Calu3 (cell line): ENCODE results near the gene PLD5. TPM values are rescaled to one million over a fixed set of nuclear protein-coding genes. Genes with fewer than 3 reads are reported as not detected.

Experiments used
- BruUV-seq: library from RNA; stranded (reverse); fragments of 400-500 nt; replicated peaks from 2 replicates; lab custom pipeline; 2021; lab: Mats Ljungman, UMichigan
- CTCF ChIA-PET: fragments of 300-600 bp; sonication (Branson Sonifier 250); formaldehyde crosslinking; loops from one replicate; lab custom pipeline; 2022; ENCODE audit warnings: antibody characterized with exemption; lab: Charles Lee
- DNase-seq: peaks from one replicate; pipeline ENCODE4 v3.0.0; 2022
- H3K27ac Mint-ChIP-seq: one replicate; pipeline ENCODE4 v1.8.0; 2022; ENCODE audit warnings: mixed read lengths; ENCODE audit not compliant: unreplicated experiment
- H3K27me3 Mint-ChIP-seq: one replicate; pipeline ENCODE4 v1.8.0; 2022; ENCODE audit warnings: mixed read lengths; ENCODE audit not compliant: unreplicated experiment
- H3K36me3 Mint-ChIP-seq: one replicate; pipeline ENCODE4 v1.8.0; 2022; ENCODE audit warnings: mild to moderate bottlenecking, moderate library complexity, mixed read lengths; ENCODE audit not compliant: insufficient read depth, unreplicated experiment
- H3K4me1 Mint-ChIP-seq: one replicate; pipeline ENCODE4 v1.8.0; 2022; ENCODE audit warnings: mild to moderate bottlenecking, low read depth, mixed read lengths; ENCODE audit not compliant: unreplicated experiment
- H3K4me3 Mint-ChIP-seq: one replicate; pipeline ENCODE4 v1.8.0; 2022; ENCODE audit warnings: mild to moderate bottlenecking, low read depth, moderate library complexity, mixed read lengths; ENCODE audit not compliant: unreplicated experiment
- H3K9me3 Mint-ChIP-seq: one replicate; pipeline ENCODE4 v1.8.0; 2022; ENCODE audit warnings: low read depth, mixed read lengths; ENCODE audit not compliant: unreplicated experiment
- CTCF ChIP-seq: fragments of 200-600 bp; IDR thresholded peaks from one replicate; pipeline ENCODE4 v1.8.0; 2022; ENCODE audit warnings: antibody characterized with exemption; ENCODE audit not compliant: unreplicated experiment
- intact Hi-C: fragments of 100-400 bp; cut with micrococcal nuclease; formaldehyde crosslinking; loops from one replicate; pipeline ENCODE4 v1.10.0; 2022; ENCODE audit not compliant: unreplicated experiment
- total RNA-seq: library from RNA; stranded (reverse); gene quantifications from 2 replicates; pipeline ENCODE4 v1.2.3, GENCODE V29; 2022

PLD5 gene
- total RNA-seq, 1 experiment from 2014 or later: 2.4 TPM

- Mint-ChIP-seq H3K27ac (no peak overlapping the region), H3K36me3 (no peaks in the 10 kb centered on the region), H3K4me3 (no peak overlapping the region), H3K4me1 (no peaks in the 10 kb centered on the region), H3K9me3 (no peaks in the 10 kb centered on the region), H3K27me3 (peaks cover 14% of the 10 kb centered on the region)
- DNase-seq: no peak
- TF ChIP-seq CTCF: no peak
- CTCF ChIA-PET: no interaction called here
- BruUV-seq: no TSS peak
- intact Hi-C loops: loop anchor here (10.0 kb wide), 1 partner anchor 1818 kb away; no protein-coding TSS in a partner anchor
Measured at GRCh38 chr1:242456726-242457269, 67.7 kb downstream of the PLD5 start.

- CTCF ChIA-PET: interaction anchor here (1.1 to 1.3 kb wide), 2 partner anchors 21 to 435 kb away, joined by 5 to 6 read pairs; no protein-coding TSS in a partner anchor
- H3K4me1 Mint-ChIP-seq: no peaks in the 10 kb centered on the region
- no peak overlapping the region for H3K4me3 Mint-ChIP-seq
- peaks cover 2% of the 10 kb centered on the region for H3K9me3 Mint-ChIP-seq
- no TSS peak for BruUV-seq
- intact Hi-C loops: loop anchor here (10.0 kb wide), 1 partner anchor 1820 kb away; no protein-coding TSS in a partner anchor
- TF ChIP-seq CTCF: peak; percentile 7
- no peak overlapping the region for H3K27ac Mint-ChIP-seq
- H3K36me3 Mint-ChIP-seq: no peaks in the 10 kb centered on the region
- DNase-seq: no peak
- H3K27me3 Mint-ChIP-seq: peaks cover 16% of the 10 kb centered on the region
Measured at GRCh38 chr1:242455052-242455361, 69.5 kb downstream of the PLD5 start.

GRCh38 chr1:242454262-242455051 is 70.0 kb downstream of the PLD5 start:
- intact Hi-C loops: loop anchor here (1.0 to 10.0 kb wide), 2 partner anchors 435 to 1820 kb away; no protein-coding TSS in a partner anchor
- no TSS peak for BruUV-seq
- CTCF ChIA-PET: interaction anchor here (1.1 to 1.3 kb wide), 2 partner anchors 21 to 434 kb away, joined by 5 to 6 read pairs; no protein-coding TSS in a partner anchor

GRCh38 chr1:242452573-242452972 is 71.9 kb downstream of the PLD5 start:
- intact Hi-C loops: loop anchor here (10.0 kb wide), 1 partner anchor 1822 kb away; no protein-coding TSS in a partner anchor

More at GRCh38 chr1:242454262-242455051, 70.0 kb downstream of the PLD5 start:
- Mint-ChIP-seq H3K27me3 (peaks cover 21% of the 10 kb centered on the region), H3K4me3 (no peak overlapping the region), H3K27ac (no peak overlapping the region), H3K4me1 (no peaks in the 10 kb centered on the region), H3K36me3 (no peaks in the 10 kb centered on the region), H3K9me3 (peaks cover 2% of the 10 kb centered on the region)
- peak; percentile 32 for DNase-seq
- peak; percentile 65 for TF ChIP-seq CTCF

More at GRCh38 chr1:242452573-242452972, 71.9 kb downstream of the PLD5 start:
- no peak for DNase-seq
- peaks cover 30% of the 10 kb centered on the region for H3K27me3 Mint-ChIP-seq
- H3K9me3 Mint-ChIP-seq: peaks cover 2% of the 10 kb centered on the region
- no peaks in the 10 kb centered on the region for H3K4me1 Mint-ChIP-seq
- no peaks in the 10 kb centered on the region for H3K36me3 Mint-ChIP-seq
- CTCF ChIA-PET: interaction anchor here (0.6 kb wide), 1 partner anchor 432 kb away, joined by 8 read pairs; no protein-coding TSS in a partner anchor
- no peak overlapping the region for H3K4me3 Mint-ChIP-seq
- TF ChIP-seq CTCF: no peak
- no peak overlapping the region for H3K27ac Mint-ChIP-seq
- no TSS peak for BruUV-seq
